Measurements from ENCODE around the gene TP53AIP1.

The TP53AIP1 gene

GRCh38 chr11:128942817-128943427, at the start of gene TP53AIP1:
TP53AIP1 (minus strand) TSS chr11:128942871; CDS start chr11:128937818, 5,053 bp downstream.
- no peak for DNase-seq

- DNase-seq, result no peak
Observed at GRCh38 chr11:128988242-128988970, 45.7 kb upstream of the TP53AIP1 start.

GRCh38 chr11:128985880-128986279, 43.2 kb upstream of the TP53AIP1 start:
- DNase-seq, result no peak

- DNase-seq, result no peak
Observed at GRCh38 chr11:128983023-128983422, 40.4 kb upstream of the TP53AIP1 start.

GRCh38 chr11:128981254-128981653, 38.6 kb upstream of the TP53AIP1 start:
- no peak for DNase-seq

GRCh38 chr11:128970598-128971190, 28.0 kb upstream of the TP53AIP1 start:
- DNase-seq, result no peak

- DNase-seq, result no peak
Observed at GRCh38 chr11:128968916-128969315, 26.2 kb upstream of the TP53AIP1 start.

- no peak for DNase-seq
Observed at GRCh38 chr11:128967578-128967977, 24.9 kb upstream of the TP53AIP1 start.

- no peak for DNase-seq
Observed at GRCh38 chr11:128965485-128965884, 22.8 kb upstream of the TP53AIP1 start.

- no peak for DNase-seq
Observed at GRCh38 chr11:128964463-128964930, 21.8 kb upstream of the TP53AIP1 start.

GRCh38 chr11:128963744-128964325, 21.2 kb upstream of the TP53AIP1 start:
- no peak for DNase-seq

GRCh38 chr11:128962896-128963295, 20.2 kb upstream of the TP53AIP1 start:
- DNase-seq, result no peak

GRCh38 chr11:128961645-128962044, 19.0 kb upstream of the TP53AIP1 start:
- no peak for DNase-seq

GRCh38 chr11:128957202-128957482, 14.5 kb upstream of the TP53AIP1 start:
- no peak for DNase-seq

- no peak for DNase-seq
Observed at GRCh38 chr11:128956401-128957201, 13.9 kb upstream of the TP53AIP1 start.

- DNase-seq, result no peak
Observed at GRCh38 chr11:128955636-128956035, 13.0 kb upstream of the TP53AIP1 start.

GRCh38 chr11:128953151-128953550, 10.5 kb upstream of the TP53AIP1 start:
- no peak for DNase-seq

- no peak for DNase-seq
Observed at GRCh38 chr11:128949791-128950454, 7.3 kb upstream of the TP53AIP1 start.

- no peak for DNase-seq
Observed at GRCh38 chr11:128948583-128948982, 5.9 kb upstream of the TP53AIP1 start.

GRCh38 chr11:128947773-128948172, 5.1 kb upstream of the TP53AIP1 start:
- DNase-seq, result no peak

GRCh38 chr11:128946648-128947047, 4.0 kb upstream of the TP53AIP1 start:
- no peak for DNase-seq

GRCh38 chr11:128943428-128943976, 831 bp upstream of the TP53AIP1 start:
- no peak for DNase-seq
